PC-9 (cell line): ENCODE data around the gene MBD2.

ENCODE experiments used
- CTCF ChIP-seq: fragments of 200-600 bp; sonication (generic); conservative IDR thresholded peaks from 2 replicates; pipeline ENCODE4 v1.6.1; 2017; ENCODE audit warnings: mixed run types, antibody characterized with exemption, mild to moderate bottlenecking, moderate library complexity
- EZH2 ChIP-seq: fragments of 200-600 bp; sonication (generic); IDR thresholded peaks from 2 replicates; pipeline ENCODE4 v1.8.0; 2017; ENCODE audit warnings: antibody characterized with exemption, low read depth

DNA sequence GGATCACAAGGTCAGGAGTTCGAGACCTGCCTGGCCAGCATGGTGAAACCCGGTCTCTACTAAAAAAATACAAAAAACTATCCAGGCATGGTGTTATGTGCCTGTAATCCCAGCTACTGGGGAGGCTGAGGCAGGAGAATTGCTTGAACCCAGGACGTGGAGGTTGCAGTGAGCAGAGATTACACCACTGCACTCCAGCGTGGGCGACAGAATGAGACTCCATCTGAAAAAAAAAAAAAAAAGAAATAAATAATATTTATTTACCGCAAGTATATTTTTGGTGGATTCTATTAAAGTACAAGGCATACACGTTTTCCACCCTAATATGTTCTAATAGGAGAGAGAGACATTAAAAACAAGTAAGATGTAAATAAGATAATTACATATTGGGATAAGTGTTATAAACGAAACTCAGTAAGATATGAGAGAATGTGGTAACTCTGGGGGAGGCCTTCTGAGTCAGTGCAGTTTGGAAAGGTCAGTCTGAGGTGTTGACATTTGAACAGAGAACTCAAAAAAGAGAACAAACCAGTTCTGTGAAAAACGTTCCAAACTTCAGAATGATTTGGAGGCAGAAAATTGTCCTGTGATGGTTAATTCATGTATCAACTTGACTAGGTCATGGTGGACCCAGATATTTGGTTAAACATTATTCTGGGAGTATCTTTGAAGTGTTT lies 36.1 kb upstream of the MBD2 start:
- TF ChIP-seq CTCF (no peak), EZH2 (no peak)
